Activated B cell treated with CpG ODN at 0.5 μM for 24 hours (primary cell): ENCODE data around the gene RGS8. TPM values are rescaled to one million over a fixed set of nuclear protein-coding genes. Genes with fewer than 3 reads are reported as not detected.

ENCODE experiments used
- ATAC-seq: fragments of 200-7000 bp; cut with Tn5 transposase; one replicate; pipeline ENCODE4 v1.10.0; 2021; ENCODE audit warnings: low read depth, mild to moderate bottlenecking, moderate library complexity
- CTCF ChIA-PET: fragments of 350-600 bp; sonication (Branson Sonifier 250); formaldehyde crosslinking; loops from one replicate; lab custom pipeline; 2021; ENCODE audit warnings: antibody characterized with exemption; lab: Charles Lee
- POLR2A ChIA-PET: fragments of 350-600 bp; sonication (Branson Sonifier 250); formaldehyde crosslinking; loops from one replicate; lab custom pipeline; 2021; ENCODE audit warnings: antibody characterized with exemption; lab: Charles Lee
- DNase-seq: peaks from one replicate; pipeline ENCODE4 v3.0.0; 2022
- H3K27ac Mint-ChIP-seq: one replicate; pipeline ENCODE4 v1.8.0; 2020; ENCODE audit warnings: mixed read lengths
- H3K27me3 Mint-ChIP-seq: one replicate; pipeline ENCODE4 v1.8.0; 2021; ENCODE audit warnings: mixed read lengths
- H3K36me3 Mint-ChIP-seq: one replicate; pipeline ENCODE4 v1.8.0; 2021; ENCODE audit warnings: low read depth, mixed read lengths
- H3K4me1 Mint-ChIP-seq: one replicate; pipeline ENCODE4 v1.8.0; 2021; ENCODE audit warnings: mixed read lengths
- H3K4me3 Mint-ChIP-seq: one replicate; pipeline ENCODE4 v1.8.0; 2020; ENCODE audit warnings: mild to moderate bottlenecking, mixed read lengths
- H3K9me3 Mint-ChIP-seq: one replicate; pipeline ENCODE4 v1.8.0; 2020; ENCODE audit warnings: mixed read lengths
- intact Hi-C: fragments of 100-400 bp; cut with micrococcal nuclease; formaldehyde crosslinking; loops from one replicate; pipeline ENCODE4 v1.15.1; 2024
- total RNA-seq: library from RNA; stranded (reverse); gene quantifications from 2 replicates; pipeline ENCODE4 v1.2.3, GENCODE V29; 2022
- TF ChIP-seq, protein P1 (sequence below): fragments of 200-600 bp; IDR thresholded peaks from one replicate; pipeline ENCODE4 v1.8.0; 2022; ENCODE audit warnings: antibody characterized with exemption, mild to moderate bottlenecking

RGS8 gene
- total RNA-seq, 1 donor from 2014 or later, result not detected

DNA sequence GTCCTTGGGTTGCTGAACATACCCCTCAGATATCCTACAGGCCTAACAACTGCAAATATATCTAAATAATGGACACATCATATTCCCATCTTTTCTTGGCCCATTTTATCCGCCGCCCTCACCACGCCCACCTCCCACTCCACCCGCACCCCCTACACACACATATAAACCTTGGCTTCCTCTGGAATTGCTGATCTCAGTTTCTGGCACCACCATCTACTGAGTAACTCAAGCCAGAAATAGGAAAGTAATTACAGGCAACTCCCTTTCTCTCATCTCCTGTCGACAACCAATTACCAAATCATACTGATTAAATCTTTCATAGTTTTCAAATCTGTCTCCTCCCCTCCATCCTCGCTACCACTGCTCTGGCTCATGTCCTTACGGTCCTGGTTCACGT is 4.7 kb downstream of the RGS8 start:
- H3K36me3 Mint-ChIP-seq, result no peaks in the 10 kb centered on the region
- no peak for ATAC-seq
- no peak overlapping the region for H3K4me3 Mint-ChIP-seq
- TF ChIP-seq, protein P1, sequence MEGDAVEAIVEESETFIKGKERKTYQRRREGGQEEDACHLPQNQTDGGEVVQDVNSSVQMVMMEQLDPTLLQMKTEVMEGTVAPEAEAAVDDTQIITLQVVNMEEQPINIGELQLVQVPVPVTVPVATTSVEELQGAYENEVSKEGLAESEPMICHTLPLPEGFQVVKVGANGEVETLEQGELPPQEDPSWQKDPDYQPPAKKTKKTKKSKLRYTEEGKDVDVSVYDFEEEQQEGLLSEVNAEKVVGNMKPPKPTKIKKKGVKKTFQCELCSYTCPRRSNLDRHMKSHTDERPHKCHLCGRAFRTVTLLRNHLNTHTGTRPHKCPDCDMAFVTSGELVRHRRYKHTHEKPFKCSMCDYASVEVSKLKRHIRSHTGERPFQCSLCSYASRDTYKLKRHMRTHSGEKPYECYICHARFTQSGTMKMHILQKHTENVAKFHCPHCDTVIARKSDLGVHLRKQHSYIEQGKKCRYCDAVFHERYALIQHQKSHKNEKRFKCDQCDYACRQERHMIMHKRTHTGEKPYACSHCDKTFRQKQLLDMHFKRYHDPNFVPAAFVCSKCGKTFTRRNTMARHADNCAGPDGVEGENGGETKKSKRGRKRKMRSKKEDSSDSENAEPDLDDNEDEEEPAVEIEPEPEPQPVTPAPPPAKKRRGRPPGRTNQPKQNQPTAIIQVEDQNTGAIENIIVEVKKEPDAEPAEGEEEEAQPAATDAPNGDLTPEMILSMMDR, result no peak
- no peak for DNase-seq
- H3K4me1 Mint-ChIP-seq, result peaks cover 27% of the 10 kb centered on the region
- no peaks in the 10 kb centered on the region for H3K9me3 Mint-ChIP-seq
- POLR2A ChIA-PET, result no interaction called here
- H3K27ac Mint-ChIP-seq, result no peak overlapping the region
- CTCF ChIA-PET, result no interaction called here
- intact Hi-C loops, result loop anchor here (5.0 kb wide), 1 partner anchor 77 kb away; the partner anchor contains the start of gene RGS16
- peaks cover 11% of the 10 kb centered on the region for H3K27me3 Mint-ChIP-seq

DNA sequence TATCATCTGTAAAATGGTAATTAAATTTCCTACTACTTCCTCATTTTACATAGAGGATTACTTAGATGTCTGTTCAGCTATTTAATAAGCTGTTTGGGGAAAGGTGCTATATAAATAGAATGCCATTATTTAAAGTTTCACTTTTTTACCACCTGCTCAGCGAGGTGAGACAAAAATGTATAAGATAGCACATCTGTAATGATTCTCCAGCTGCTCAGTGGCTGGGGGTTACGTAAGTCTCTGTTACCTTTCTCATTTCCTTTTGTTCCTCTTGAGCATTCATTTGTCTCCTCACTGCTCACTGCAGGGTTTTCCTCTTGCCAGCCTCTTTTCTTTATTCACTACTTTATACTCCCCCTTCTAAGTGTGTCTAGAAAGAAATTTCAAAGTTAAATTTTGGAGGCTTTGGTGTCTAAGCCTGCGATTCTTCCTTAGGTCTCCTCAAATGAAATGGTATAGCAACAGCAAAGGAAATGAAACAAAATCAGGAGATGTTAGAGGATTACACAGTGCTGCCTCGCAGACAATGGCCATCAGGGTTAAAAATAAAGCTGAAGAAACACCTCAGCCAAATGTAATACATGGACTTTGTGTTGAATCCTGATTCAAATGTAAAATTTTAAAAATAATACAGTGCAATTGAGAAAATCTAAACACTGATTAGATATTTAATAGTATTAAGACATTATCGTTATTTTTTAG is 6.8 kb downstream of the RGS8 start:
- intact Hi-C loops, result loop anchor here (5.0 kb wide), 1 partner anchor 75 kb away; the partner anchor contains the start of gene RGS16
- Mint-ChIP-seq H3K4me1 (peaks cover 27% of the 10 kb centered on the region), H3K9me3 (no peaks in the 10 kb centered on the region), H3K27ac (no peak overlapping the region), H3K27me3 (peaks cover 7% of the 10 kb centered on the region), H3K36me3 (no peaks in the 10 kb centered on the region), H3K4me3 (peak overlapping the region; percentile 47)
- no peak for DNase-seq
- ATAC-seq, result peak; percentile 72
- POLR2A ChIA-PET, result no interaction called here
- TF ChIP-seq, protein P1, result no peak
- CTCF ChIA-PET, result interaction anchor here (1.3 kb wide), 1 partner anchor 105 kb away, joined by 3 read pairs; no protein-coding TSS in a partner anchor

DNA sequence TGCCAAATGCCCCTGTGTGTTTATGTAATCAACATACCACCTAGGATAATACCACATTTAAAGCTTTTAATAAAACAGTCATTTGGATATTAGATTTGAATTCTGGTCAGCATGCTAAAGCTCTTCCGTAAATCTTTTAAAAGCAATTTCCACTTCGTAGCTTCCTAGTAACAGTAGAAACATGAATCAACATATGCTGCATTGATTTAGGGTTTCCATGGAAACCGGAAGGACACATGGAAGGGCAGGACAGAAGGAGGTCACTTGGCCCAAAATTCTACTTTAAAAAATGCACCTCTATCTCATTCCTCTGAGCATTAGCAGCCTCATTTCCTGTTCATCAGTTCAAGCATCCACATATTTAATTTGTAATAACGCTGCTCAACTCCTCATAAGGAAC is 8.1 kb downstream of the RGS8 start:
- Mint-ChIP-seq H3K4me3 (no peak overlapping the region), H3K4me1 (peaks cover 27% of the 10 kb centered on the region), H3K27ac (no peak overlapping the region), H3K27me3 (peaks cover 11% of the 10 kb centered on the region), H3K36me3 (no peaks in the 10 kb centered on the region), H3K9me3 (no peaks in the 10 kb centered on the region)
- CTCF ChIA-PET, result no interaction called here
- ATAC-seq (no peak), DNase-seq (no peak)
- intact Hi-C loops, result loop anchor here (5.0 kb wide), 1 partner anchor 74 kb away; the partner anchor contains the start of gene RGS16
- TF ChIP-seq, protein P1, result no peak
- POLR2A ChIA-PET, result interaction anchor here (0.6 kb wide), 1 partner anchor 44 kb away, joined by 3 read pairs; no protein-coding TSS in a partner anchor

DNA sequence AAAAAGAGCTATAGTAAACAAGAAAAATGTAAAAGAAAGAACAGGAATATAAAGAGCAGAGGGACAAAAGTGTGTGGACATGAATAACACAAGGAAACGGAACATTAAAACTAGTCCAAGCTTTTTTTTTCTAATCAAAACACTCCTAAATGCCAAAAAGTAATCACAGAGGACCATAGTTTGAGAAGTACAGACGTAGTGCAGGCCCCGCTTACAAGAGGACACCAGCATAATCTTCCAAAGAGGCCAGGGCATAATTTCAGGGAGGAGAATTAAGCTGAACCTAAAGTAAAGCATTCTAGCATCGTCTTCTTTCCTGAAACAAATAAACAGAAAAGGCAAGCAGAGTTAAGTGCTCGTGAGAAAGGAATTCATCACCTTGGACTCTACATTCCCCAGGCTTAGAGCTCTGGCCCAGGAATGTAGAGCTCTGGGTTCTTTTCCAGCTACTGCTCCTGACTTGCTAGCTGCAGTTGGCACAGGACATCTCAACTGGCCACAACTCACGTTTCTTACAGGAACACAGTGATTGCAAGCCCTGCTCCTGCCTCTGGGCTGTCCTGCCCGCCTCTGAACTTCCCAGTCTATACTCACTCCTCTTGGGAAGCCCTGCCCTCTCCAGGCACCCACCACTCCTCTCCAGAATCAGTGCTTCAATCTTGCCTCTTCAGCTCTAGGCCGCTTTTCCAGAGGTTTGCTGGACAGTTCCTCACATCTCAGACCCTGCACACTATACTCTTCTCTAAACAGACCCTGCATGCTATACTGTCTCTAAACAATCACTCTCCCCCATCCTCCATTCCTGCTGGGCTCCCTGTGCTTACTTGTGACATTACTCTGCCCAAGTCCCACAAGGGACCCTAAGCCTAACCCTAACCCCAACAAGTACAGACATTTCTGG is 9.8 kb downstream of the RGS8 start:
- Mint-ChIP-seq H3K9me3 (no peaks in the 10 kb centered on the region), H3K36me3 (no peaks in the 10 kb centered on the region), H3K4me1 (peaks cover 27% of the 10 kb centered on the region), H3K4me3 (no peak overlapping the region), H3K27me3 (peaks cover 16% of the 10 kb centered on the region), H3K27ac (no peak overlapping the region)
- ATAC-seq (no peak), DNase-seq (no peak)
- CTCF ChIA-PET, result no interaction called here
- POLR2A ChIA-PET, result no interaction called here
- intact Hi-C loops, result loop anchor here (5.0 kb wide), 1 partner anchor 72 kb away; the partner anchor contains the start of gene RGS16
- TF ChIP-seq, protein P1, result no peak

DNA sequence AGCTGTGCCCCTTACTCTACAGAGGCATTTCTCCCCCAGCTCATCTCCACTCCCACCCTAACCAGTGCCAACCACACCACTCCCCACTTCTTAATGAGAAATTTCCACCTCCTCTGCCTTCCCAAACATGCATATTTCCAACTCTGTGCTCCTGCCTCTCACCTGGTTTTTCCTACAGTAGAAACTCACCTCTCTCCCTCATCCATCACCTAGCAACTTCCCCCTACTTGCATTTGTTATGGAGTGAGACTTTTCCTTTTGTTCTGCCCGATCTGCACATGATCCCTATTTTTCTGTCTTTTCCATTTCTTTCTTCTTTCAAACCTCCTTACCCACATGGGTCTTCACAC is 11.9 kb downstream of the RGS8 start:
- CTCF ChIA-PET, result no interaction called here
- POLR2A ChIA-PET, result interaction anchor here (0.6 kb wide), 1 partner anchor 369 kb away, joined by 3 read pairs; no protein-coding TSS in a partner anchor
- Mint-ChIP-seq H3K9me3 (no peaks in the 10 kb centered on the region), H3K4me1 (peaks cover 17% of the 10 kb centered on the region), H3K27me3 (peaks cover 16% of the 10 kb centered on the region), H3K36me3 (no peaks in the 10 kb centered on the region), H3K4me3 (no peak overlapping the region), H3K27ac (no peak overlapping the region)
- TF ChIP-seq, protein P1, result no peak
- no peak for DNase-seq
- ATAC-seq, result no peak
- intact Hi-C loops, result no loop called here
